ENCODE measurements around the gene THUMPD2.
"Not testable (repeated sequence)": the region's sequence is repeated elsewhere in the genome, so short reads cannot be mapped to it uniquely, and the experiment has no call there.

The THUMPD2 gene

DNA sequence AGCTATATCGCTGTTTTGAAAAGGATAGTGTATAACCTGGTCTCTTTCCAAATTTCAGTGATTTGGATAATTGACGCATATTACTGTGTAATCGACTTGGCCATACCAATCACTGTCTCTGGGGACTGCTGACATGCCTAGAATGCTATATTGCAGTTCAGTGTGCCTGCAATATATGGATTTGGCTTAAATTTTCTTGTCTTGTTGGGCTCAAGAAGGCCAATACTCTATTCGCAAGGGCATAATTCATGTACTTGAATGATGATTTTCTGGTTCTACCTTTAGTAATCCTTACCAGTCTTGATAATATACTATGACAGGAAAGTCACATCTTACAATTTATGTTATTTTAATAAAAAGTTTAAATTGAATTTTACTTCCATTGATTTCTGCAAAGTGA, 21.7 kb upstream of the THUMPD2 start:
- TF ChIP-seq CTCF (IDR thresholded peaks at IDR 0.05; ENCODE audit: extremely low read depth, insufficient read depth, missing control alignments) = no peak
- DNase-seq (ENCODE audit: low spot score) = no peak
- in situ Hi-C loops (cut with MboI; ENCODE audit: low pct_unique_long_range_greater_than_20kb, low sequenced_read_pairs, unreplicated experiment) = no loop called here

DNA sequence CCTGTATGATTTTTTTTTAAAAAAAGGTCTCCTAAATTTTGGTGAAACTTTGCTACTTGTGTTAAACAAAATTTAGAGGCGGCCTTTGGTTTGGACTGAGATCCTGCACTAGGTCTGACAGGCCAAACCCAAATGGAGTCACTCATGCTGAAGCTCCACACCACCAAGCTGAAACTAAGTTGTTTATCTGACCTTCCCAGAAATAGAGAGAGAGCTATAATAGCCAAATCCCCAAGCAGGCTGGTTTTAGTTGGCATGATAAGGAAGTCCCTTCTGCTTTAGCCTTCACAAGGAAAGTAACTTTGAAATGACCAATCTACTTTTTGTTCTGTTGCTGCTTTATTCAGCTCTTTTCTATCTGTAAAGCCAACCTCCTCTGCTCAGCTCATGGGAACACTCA, 17.1 kb upstream of the THUMPD2 start:
- in situ Hi-C loops (cut with MboI; ENCODE audit: low pct_unique_long_range_greater_than_20kb, low sequenced_read_pairs, unreplicated experiment) = no loop called here
- DNase-seq (ENCODE audit: low spot score) = no peak
- no peak for TF ChIP-seq CTCF (IDR thresholded peaks at IDR 0.05; ENCODE audit: extremely low read depth, insufficient read depth, missing control alignments)

- in situ Hi-C loops (cut with MboI; ENCODE audit: low pct_unique_long_range_greater_than_20kb, low sequenced_read_pairs, unreplicated experiment); DNase-seq (ENCODE audit: low spot score): not testable (repeated sequence)
Measured at GRCh38 chr2:39790216-39790818, 11.3 kb upstream of the THUMPD2 start.

DNA sequence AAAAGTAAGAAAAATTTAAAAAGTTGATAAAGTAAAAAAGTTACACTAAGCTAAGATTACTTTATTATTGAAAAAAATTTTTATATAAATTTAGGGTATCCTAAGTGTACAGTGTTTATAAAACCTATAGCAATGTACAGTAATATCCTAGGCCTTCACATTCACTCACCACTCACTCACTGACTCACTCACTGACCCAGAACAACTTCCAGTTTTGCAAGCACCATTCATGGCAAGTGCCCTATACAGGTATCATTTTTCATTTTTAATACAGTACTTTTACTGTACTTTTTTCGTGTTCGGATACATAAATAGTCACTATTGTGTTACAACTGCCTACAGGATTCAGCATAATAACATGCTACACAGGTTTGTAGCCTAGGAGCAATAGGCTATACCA, 8.9 kb upstream of the THUMPD2 start:
- no peak for TF ChIP-seq CTCF (IDR thresholded peaks at IDR 0.05; ENCODE audit: extremely low read depth, insufficient read depth, missing control alignments)
- no peak for DNase-seq (ENCODE audit: low spot score)
- in situ Hi-C loops (cut with MboI; ENCODE audit: low pct_unique_long_range_greater_than_20kb, low sequenced_read_pairs, unreplicated experiment) = no loop called here

DNA sequence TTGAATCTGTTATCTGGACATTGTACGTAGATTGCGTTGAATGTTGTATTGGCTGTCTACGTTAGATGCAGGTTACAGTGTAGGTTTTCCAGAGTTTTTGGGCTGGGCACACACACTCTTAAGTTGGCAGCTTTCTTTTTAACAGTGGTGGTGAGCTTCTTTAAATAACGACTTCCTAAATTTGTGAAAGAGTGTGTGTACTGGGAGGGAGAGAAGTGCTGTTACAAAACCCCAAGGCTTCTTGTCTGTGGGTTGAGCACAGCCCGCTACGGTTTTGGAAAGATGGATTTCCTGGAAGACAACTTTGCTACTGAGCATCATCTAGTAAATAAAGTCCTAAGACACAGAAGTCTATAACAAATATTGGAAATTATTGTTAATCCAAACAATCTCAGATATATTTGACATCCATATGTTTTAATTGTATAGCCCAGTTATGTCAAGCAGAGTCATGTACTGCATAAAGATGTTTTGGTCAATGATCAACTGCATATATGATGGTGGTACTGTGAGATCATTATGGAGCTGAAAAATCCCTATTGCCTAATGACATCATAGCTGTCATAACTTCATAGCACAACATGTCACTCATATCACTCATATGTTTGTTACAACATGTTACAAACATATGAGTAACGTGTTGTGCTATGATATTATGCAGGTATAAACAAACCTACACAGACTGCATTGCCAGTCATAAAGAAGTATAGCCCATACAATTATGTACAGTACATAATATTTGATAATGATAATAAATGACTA, 7.9 kb upstream of the THUMPD2 start:
- no peak for TF ChIP-seq CTCF (IDR thresholded peaks at IDR 0.05; ENCODE audit: extremely low read depth, insufficient read depth, missing control alignments)
- in situ Hi-C loops (cut with MboI; ENCODE audit: low pct_unique_long_range_greater_than_20kb, low sequenced_read_pairs, unreplicated experiment) = no loop called here
- no peak for DNase-seq (ENCODE audit: low spot score)

DNA sequence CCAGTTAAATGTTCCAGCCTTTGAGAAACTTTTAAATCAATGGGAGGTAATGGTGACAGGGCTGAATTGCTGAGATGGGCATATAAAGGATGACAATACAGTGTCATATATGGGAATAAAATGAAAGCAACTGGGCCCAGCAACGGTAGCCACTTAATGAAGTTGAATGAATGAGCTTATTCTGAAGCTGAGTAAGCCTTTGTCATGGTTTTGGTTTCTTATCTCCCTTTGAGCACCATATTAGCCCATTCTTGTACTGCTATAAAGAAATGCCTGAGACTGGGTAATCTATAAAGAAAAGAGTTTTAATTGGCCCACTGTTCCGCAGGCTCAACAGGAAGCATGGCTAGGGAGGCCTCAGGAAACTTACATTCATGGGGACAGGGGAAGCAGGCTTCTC, 3.5 kb upstream of the THUMPD2 start:
- TF ChIP-seq CTCF (IDR thresholded peaks at IDR 0.05; ENCODE audit: extremely low read depth, insufficient read depth, missing control alignments) = no peak
- in situ Hi-C loops (cut with MboI; ENCODE audit: low pct_unique_long_range_greater_than_20kb, low sequenced_read_pairs, unreplicated experiment) = no loop called here
- no peak for DNase-seq (ENCODE audit: low spot score)

- no peak for TF ChIP-seq CTCF (IDR thresholded peaks at IDR 0.05; ENCODE audit: extremely low read depth, insufficient read depth, missing control alignments)
- in situ Hi-C loops (cut with MboI; ENCODE audit: low pct_unique_long_range_greater_than_20kb, low sequenced_read_pairs, unreplicated experiment) = no loop called here
- no peak for DNase-seq (ENCODE audit: low spot score)
Measured at GRCh38 chr2:39781697-39782096, 2.6 kb upstream of the THUMPD2 start.

Data from GM13977 (cell line).